Measurements from ENCODE around the gene ZBTB21.

- no peak for TF ChIP-seq EP300 (IDR thresholded peaks at IDR 0.05)
- TF ChIP-seq CTCF (IDR thresholded peaks at IDR 0.05): no peak
- no peak for TF ChIP-seq POLR2A (IDR thresholded peaks at IDR 0.05)
Measured at GRCh38 chr21:42048870-42049577, 38.9 kb upstream of the ZBTB21 start.
